Lung (tissue), 12 donors: Measurements from ENCODE around the gene ANKZF1. TPM values are rescaled to one million over a fixed set of nuclear protein-coding genes. Genes with fewer than 3 reads are reported as not detected.
"Not testable (repeated sequence)": the region's sequence is repeated elsewhere in the genome, so short reads cannot be mapped to it uniquely, and the experiment has no call there.

ENCODE experiments used
- ATAC-seq: fragments of 200-7000 bp; cut with Tn5 transposase; one replicate; pipeline ENCODE4 v1.9.1; 2020; ENCODE audit warnings: moderate number of reproducible peaks; ENCODE audit not compliant: insufficient read depth, low FRiP score
- DNase-seq, 3 donors: peaks; one replicate each; pipeline ENCODE4 v3.0.0-alpha.2; 2013 to 2017
- H3K27ac ChIP-seq, 2 donors: one replicate each; pipeline ENCODE4 v1.5.1; 2013; ENCODE audit warnings: mild to moderate bottlenecking in 2 of 2, moderate library complexity in 2 of 2, control low read depth in 1 of 2, inconsistent platforms in 1 of 2, low read depth in 1 of 2, low read length in 1 of 2
- H3K27me3 ChIP-seq, 3 donors: one replicate each; pipeline ENCODE4 v1.5.1; 2013; ENCODE audit warnings: low read length in 2 of 3; ENCODE audit not compliant: control insufficient read depth in 3 of 3, insufficient read depth in 3 of 3
- H3K36me3 ChIP-seq, 4 donors: one replicate each; pipeline ENCODE4 v1.5.1; 2013; ENCODE audit warnings: low read length in 4 of 4, mild to moderate bottlenecking in 1 of 4, moderate library complexity in 1 of 4; ENCODE audit not compliant: control insufficient read depth in 4 of 4, insufficient read depth in 4 of 4
- H3K4me1 ChIP-seq, 5 donors: one replicate each; pipeline ENCODE4 v1.5.1; 2013; ENCODE audit warnings: low read length in 5 of 5, mild to moderate bottlenecking in 2 of 5, moderate library complexity in 1 of 5; ENCODE audit not compliant: control insufficient read depth in 5 of 5, insufficient read depth in 5 of 5
- H3K4me3 ChIP-seq: one replicate; pipeline ENCODE4 v1.5.1; 2013; ENCODE audit warnings: mild to moderate bottlenecking, control low read depth, moderate library complexity
- H3K9ac ChIP-seq, 2 donors: one replicate each; pipeline ENCODE4 v1.5.1; 2013; ENCODE audit warnings: low read length in 2 of 2, control low read depth in 1 of 2; ENCODE audit not compliant: insufficient read depth in 1 of 2
- H3K9me3 ChIP-seq, 4 donors: one replicate each; pipeline ENCODE4 v1.5.1; 2013; ENCODE audit warnings: low read length in 3 of 4, mild to moderate bottlenecking in 1 of 4, moderate library complexity in 1 of 4; ENCODE audit not compliant: control insufficient read depth in 4 of 4, insufficient read depth in 3 of 4
- CTCF ChIP-seq: IDR thresholded peaks from 2 replicates; pipeline ENCODE4 v1.5.1; 2012; ENCODE audit warnings: mild to moderate bottlenecking; ENCODE audit errors: control extremely low read depth, extremely low read depth
- WGBS, 2 donors: extraction: QIAGEN DNeasy Blood & Tissue Kit; methylation state at CpG; one replicate each; pipeline ENCODE4 v1.1.7; 2013; 5-methylcytosine and 5-hydroxymethylcytosine counted together
- polyA plus RNA-seq, 2 donors: library from polyadenylated mRNA; stranded (reverse); fragments of 200-250 nt; gene quantifications; one replicate each; pipeline ENCODE4 v1.2.1, GENCODE V29; 2013
- total RNA-seq, 2 donors: library from RNA; depleted of rRNA in 1 of 2; stranded (reverse); fragments of >200 nt in 1 of 2; gene quantifications; one replicate each; pipeline ENCODE4 v1.2.1, GENCODE V29; 2014 to 2021
- donor health status: control.
- donor health status: control.
- donor health status: Bipolar disorder and iron deficiency.
- donor health status: healthy.
- donor health status: DM: yes; HTN: yes; CAD: no.

ANKZF1 gene
- total and polyA plus RNA-seq, 4 donors: 22.3 to 101 (median 34.2) TPM

GRCh38 chr2:219199470-219200211, 30.0 kb upstream of the ANKZF1 start:
- Histone ChIP-seq H3K9ac (no peak overlapping the region), H3K27me3 (no peaks in the 10 kb centered on the region), H3K4me1 (no peaks in the 10 kb centered on the region), H3K4me3 (no peak overlapping the region), H3K36me3 (no peaks in the 10 kb centered on the region), H3K27ac (no peak overlapping the region), H3K9me3 (no peaks in the 10 kb centered on the region)
- DNase-seq: no peak
- ATAC-seq: no peak
- TF ChIP-seq CTCF: no peak
- WGBS, 2 donors: 85 to 89% methylated on average over 12 of the region's 12 CpGs

- not testable (repeated sequence) for ATAC-seq, H3K36me3 ChIP-seq, H3K27ac ChIP-seq, H3K4me1 ChIP-seq, DNase-seq, H3K27me3 ChIP-seq, H3K9me3 ChIP-seq, H3K4me3 ChIP-seq, H3K9ac ChIP-seq
- 85 to 86% methylated on average over 24 to 25 of the region's 26 CpGs for WGBS, 2 donors
Observed at GRCh38 chr2:219200502-219201326, 28.9 kb upstream of the ANKZF1 start.

- not testable (repeated sequence) for ATAC-seq, H3K4me1 ChIP-seq, H3K36me3 ChIP-seq, H3K27ac ChIP-seq, DNase-seq, H3K9me3 ChIP-seq, H3K4me3 ChIP-seq, H3K9ac ChIP-seq, H3K27me3 ChIP-seq
- WGBS, 2 donors: 88% methylated on average over 16 to 21 of the region's 21 CpGs
Observed at GRCh38 chr2:219201331-219201730, 28.3 kb upstream of the ANKZF1 start.

GRCh38 chr2:219204425-219205164, 25.0 kb upstream of the ANKZF1 start:
- H3K4me3 ChIP-seq: no peak overlapping the region

More at GRCh38 chr2:219204425-219205164, 25.0 kb upstream of the ANKZF1 start:
- peaks cover 0 to 22% (median 12%) of the 10 kb centered on the region in 5 donors for H3K4me1 ChIP-seq
- H3K9me3 ChIP-seq: no peaks in the 10 kb centered on the region
- no peak overlapping the region for H3K27ac ChIP-seq
- H3K36me3 ChIP-seq: peaks cover 0 to 12% (median 10%) of the 10 kb centered on the region in 4 donors
- H3K27me3 ChIP-seq: no peaks in the 10 kb centered on the region
- WGBS, 2 donors: 91 to 95% methylated on average over 7 of the region's 7 CpGs
- DNase-seq: no peak
- ATAC-seq: no peak
- no peak overlapping the region for H3K9ac ChIP-seq
- no peak for TF ChIP-seq CTCF
